ES-I3 (cell line): ENCODE results near the gene SKOR2.

Experiments
- H3K36me3 ChIP-seq: 2 replicates; pipeline ENCODE4 v1.6.1; 2013; ENCODE audit warnings: mild to moderate bottlenecking, low read length, control low read depth, moderate library complexity; ENCODE audit not compliant: insufficient read depth
- H3K4me1 ChIP-seq: 2 replicates; pipeline ENCODE4 v1.6.1; 2013; ENCODE audit warnings: mild to moderate bottlenecking, control low read depth, low read length; ENCODE audit not compliant: insufficient read depth
- H3K9ac ChIP-seq: 2 replicates; pipeline ENCODE4 v1.6.1; 2013; ENCODE audit warnings: low read depth, mild to moderate bottlenecking, low read length, moderate library complexity
- H3K9me3 ChIP-seq: 2 replicates; pipeline ENCODE4 v1.6.1; 2013; ENCODE audit warnings: mild to moderate bottlenecking, low read length, moderate library complexity; ENCODE audit not compliant: control insufficient read depth, insufficient read depth

SKOR2 gene, protein sequence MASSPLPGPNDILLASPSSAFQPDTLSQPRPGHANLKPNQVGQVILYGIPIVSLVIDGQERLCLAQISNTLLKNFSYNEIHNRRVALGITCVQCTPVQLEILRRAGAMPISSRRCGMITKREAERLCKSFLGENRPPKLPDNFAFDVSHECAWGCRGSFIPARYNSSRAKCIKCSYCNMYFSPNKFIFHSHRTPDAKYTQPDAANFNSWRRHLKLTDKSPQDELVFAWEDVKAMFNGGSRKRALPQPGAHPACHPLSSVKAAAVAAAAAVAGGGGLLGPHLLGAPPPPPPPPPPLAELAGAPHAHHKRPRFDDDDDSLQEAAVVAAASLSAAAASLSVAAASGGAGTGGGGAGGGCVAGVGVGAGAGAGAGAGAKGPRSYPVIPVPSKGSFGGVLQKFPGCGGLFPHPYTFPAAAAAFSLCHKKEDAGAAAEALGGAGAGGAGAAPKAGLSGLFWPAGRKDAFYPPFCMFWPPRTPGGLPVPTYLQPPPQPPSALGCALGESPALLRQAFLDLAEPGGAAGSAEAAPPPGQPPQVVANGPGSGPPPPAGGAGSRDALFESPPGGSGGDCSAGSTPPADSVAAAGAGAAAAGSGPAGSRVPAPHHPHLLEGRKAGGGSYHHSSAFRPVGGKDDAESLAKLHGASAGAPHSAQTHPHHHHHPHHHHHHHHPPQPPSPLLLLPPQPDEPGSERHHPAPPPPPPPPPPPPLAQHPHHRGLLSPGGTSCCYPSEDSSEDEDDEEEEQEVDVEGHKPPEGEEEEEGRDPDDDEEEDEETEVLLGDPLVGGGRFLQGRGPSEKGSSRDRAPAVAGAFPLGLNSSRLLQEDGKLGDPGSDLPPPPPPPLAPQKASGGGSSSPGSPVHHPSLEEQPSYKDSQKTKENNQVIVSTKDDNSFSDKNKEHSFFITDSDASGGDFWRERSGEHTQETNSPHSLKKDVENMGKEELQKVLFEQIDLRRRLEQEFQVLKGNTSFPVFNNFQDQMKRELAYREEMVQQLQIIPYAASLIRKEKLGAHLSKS

DNA sequence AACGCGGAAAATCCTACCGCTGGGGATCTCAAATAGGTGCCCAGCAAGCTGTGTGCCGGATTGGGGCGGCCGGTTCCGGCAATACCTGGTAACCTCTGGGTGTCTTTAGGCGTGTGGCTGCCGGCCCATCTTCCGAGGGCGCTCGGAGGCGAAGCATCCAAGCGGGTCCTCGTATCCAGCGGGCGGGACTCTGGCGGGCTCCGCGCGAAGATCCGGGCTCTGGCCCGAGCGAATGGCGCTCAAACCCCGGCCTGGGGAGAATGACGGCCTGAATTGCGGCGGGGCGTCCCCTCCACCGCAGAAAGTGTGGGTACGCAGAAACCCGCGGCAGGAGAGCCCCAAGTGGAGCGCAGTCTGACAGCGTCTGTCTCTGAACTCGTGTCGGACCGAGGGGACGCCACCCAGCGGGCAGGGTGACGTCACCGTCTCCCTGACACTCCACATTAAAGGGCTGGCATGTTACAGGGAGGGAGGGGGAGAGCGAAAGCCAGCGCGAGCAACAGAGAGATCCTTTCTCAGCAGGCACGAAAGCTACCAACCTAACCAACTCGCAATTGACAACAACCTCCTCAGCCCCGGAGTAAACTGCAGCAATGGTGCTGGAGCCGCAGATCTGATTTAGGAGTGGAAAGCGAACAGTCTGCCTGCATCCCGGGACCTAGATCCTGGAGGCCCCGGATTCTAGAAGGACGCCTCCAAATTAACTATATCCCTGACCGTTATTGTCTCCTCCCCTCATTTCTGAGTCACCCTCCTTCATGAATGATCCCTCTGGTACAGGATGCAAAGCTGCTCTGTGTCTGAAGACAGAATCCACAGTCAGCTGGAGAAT lies at the start of gene SKOR2:
Gene SKOR2 (minus strand): TSS at position 372 of the 832 bp plus-strand sequence. CDS start 2,477 bp downstream, outside the sequence.
- H3K9ac ChIP-seq: no peak within 1 kb of the TSS; the same call in 1 of the 2 replicates
- no peaks in the 10 kb centered on the region for H3K36me3 ChIP-seq
- no peaks in the 10 kb centered on the region for H3K9me3 ChIP-seq
- H3K4me1 ChIP-seq: no peaks in the 10 kb centered on the region

DNA sequence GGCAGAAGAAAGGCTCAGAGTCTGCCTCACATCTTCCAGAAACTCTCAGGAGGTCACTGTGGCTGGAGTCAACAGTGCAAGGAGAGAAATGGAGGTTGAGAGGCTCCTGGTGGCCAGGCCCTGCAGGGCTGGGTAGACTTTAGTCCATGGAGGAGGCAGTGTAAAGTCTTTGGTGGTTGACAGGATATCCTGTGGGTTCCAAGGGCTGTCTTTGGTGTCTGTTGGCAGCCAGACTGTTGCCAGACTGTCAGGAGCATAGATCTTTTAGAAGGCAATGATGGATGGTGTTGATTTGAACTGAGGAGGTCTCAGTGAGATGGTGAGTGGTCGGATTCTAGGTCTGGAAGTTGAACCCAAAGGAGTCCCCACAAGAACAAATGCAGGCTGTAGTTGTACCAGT lies 45.0 kb upstream of the SKOR2 start:
- H3K4me1 ChIP-seq: no peaks in the 10 kb centered on the region
- no peaks in the 10 kb centered on the region for H3K36me3 ChIP-seq
- H3K9me3 ChIP-seq: peaks cover 4% of the 10 kb centered on the region
- H3K9ac ChIP-seq: no peak overlapping the region

DNA sequence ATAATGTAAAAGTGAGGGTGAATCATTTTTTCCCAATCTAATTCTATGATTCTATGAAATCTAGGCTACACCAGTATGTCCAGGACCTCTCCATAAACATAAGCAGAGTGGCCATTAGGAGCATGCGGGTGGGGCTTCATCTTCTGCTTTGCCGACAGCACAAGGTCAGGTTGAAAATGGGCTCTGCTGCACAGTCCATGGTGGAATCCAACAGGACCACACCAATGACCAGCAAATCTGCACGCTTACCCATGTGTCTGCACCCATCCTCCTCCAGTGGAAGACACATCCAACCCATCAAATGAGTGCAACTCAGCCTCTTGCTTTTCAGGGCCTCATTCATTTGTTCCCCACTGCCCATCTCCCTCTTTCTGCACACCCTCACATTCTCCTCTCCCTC lies 43.3 kb upstream of the SKOR2 start:
- Histone ChIP-seq H3K36me3 (no peaks in the 10 kb centered on the region), H3K4me1 (no peaks in the 10 kb centered on the region), H3K9me3 (peaks cover 4% of the 10 kb centered on the region), H3K9ac (no peak overlapping the region)

DNA sequence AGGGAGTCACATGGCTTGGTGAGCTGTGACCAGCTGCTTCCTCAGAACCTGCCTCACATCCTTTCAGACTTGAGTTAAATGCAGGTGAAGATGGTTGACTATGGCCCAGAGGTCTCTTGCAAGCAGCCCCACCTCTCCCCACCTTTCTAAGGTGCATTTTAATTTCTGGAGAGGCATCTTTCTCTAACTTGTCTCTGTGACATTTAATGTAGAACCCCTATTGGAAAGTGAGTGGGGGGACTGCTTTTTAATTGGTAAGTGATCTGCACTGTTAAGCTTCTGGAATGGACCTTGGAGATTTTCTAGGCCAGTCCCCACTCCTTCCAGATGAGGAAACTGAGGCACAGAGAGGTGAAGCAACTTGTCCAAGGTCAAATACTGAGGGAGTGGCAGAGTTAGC lies 37.3 kb upstream of the SKOR2 start:
- Histone ChIP-seq H3K4me1 (no peaks in the 10 kb centered on the region; the same call in 1 of the 2 replicates), H3K9me3 (no peaks in the 10 kb centered on the region), H3K9ac (no peak overlapping the region), H3K36me3 (no peaks in the 10 kb centered on the region)

DNA sequence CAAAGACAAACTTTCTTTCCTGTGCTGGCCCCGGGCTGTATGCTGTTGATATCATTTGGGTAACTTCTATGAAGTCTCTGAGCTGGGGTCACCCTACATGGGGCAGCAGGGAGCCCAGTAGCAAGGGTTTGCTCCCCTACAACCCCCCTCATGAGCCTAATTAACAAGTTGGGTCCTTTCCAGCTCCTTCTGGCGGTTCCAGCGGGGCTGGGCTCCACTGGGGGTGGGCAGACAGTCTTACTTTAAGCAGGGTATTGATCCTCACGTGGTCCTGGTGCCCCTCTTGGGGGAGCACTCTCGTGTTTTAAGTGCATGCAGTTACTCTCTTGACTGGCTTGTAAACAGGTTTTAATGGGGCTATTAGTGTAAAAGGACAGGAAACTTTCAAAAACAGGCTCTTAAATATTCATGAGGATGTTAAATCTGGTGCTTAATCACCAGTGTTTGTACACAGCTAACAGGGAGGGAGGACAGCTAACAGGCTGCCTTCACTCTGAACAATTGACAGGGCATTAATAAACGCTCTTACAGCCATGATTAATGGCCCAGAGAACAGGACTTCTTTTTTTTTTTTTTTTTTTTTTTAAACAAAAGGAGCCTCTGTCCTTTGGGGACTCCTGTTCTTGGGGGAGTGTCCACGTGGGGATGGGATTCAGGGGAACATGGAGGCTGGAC lies 36.6 kb upstream of the SKOR2 start:
- no peaks in the 10 kb centered on the region for H3K9me3 ChIP-seq
- no peaks in the 10 kb centered on the region for H3K36me3 ChIP-seq
- H3K4me1 ChIP-seq: no peaks in the 10 kb centered on the region; the same call in 1 of the 2 replicates
- no peak overlapping the region for H3K9ac ChIP-seq

DNA sequence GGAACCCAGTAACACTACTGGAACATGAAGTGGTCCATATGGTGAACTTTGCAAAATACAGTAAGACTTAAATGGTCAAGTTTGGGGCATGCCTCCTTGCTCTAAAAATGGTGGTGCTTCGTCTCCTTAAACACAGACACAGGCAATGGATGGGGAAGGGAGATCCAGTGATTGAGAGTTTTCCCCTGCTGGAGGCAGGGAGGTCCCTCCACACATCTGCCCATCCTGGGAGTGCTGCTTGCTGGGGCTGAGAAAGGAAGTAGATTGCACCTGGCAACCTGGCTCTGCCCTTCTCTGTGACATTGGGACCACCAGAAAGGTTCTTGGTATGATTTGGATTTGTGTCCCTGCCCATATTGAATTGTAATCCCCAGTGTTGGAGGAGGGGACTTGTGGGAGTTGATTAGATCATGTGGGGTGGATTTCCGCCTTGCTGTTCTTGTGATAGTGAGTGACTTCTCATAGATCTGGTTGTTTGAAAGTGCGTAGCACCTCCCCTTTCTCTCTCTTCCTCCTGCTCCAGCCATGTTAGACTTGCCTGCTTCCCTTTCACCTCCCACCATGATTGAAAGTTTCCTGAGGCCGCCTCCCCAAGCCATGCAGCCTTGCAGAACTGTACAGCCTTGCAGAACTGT lies 35.4 kb upstream of the SKOR2 start:
- Histone ChIP-seq H3K9ac (no peak overlapping the region), H3K36me3 (no peaks in the 10 kb centered on the region), H3K9me3 (no peaks in the 10 kb centered on the region), H3K4me1 (no peaks in the 10 kb centered on the region; the same call in 1 of the 2 replicates)

DNA sequence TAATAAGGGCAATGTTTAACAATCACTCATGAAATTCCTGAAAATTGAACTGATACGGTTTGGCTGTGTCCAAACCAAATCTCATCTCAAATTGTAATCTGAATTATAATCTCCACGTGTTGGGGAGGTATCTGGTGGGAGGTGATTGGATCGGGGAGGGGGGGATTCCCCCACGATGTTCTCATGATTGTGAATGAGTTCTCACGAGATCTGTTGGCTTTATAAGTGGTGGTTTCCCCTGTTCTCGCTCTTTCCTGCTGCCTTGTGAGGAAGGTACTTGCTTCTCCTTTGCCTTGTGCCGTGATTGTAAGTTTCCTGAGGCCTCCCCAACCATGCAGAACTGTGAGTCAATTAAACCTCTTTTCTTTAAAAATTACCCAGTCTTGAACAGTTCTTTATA lies 34.0 kb upstream of the SKOR2 start:
- H3K9ac ChIP-seq: no peak overlapping the region
- no peaks in the 10 kb centered on the region for H3K9me3 ChIP-seq
- H3K4me1 ChIP-seq: no peaks in the 10 kb centered on the region; the same call in 1 of the 2 replicates
- H3K36me3 ChIP-seq: no peaks in the 10 kb centered on the region

DNA sequence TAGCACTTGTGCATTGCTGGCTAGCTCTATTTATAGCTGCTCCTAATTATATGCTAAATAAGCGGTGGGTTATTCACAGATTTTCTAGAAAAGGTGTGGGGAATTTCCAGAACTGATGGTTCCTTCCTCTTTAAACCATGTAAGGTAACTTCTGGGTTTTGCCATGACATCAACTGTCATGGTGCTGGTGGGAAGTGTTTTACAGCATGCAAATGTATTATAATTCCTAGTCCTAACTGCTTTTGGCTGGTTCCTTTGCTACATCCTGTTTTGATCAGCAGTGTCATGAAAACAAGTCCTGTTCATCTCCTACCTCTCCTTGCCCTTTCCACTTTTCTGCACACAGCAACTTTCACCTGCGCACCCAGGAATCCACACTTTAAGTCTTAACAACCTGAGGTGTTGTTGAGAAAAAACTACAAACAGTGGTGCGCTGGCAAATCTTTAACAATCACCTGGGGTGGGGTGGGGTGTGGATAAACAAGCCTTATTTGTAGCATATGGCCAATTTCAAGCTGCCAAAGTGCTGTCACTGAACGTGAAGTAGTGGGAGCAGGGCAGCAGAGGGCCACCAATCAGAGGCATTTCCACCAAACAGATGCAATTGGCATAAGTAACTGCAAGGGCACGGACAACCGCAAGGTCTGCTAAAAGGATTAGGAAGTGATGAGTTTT lies 33.4 kb upstream of the SKOR2 start:
- no peak overlapping the region for H3K9ac ChIP-seq
- H3K9me3 ChIP-seq: no peaks in the 10 kb centered on the region
- no peaks in the 10 kb centered on the region; the same call in 1 of the 2 replicates for H3K4me1 ChIP-seq
- no peaks in the 10 kb centered on the region for H3K36me3 ChIP-seq

DNA sequence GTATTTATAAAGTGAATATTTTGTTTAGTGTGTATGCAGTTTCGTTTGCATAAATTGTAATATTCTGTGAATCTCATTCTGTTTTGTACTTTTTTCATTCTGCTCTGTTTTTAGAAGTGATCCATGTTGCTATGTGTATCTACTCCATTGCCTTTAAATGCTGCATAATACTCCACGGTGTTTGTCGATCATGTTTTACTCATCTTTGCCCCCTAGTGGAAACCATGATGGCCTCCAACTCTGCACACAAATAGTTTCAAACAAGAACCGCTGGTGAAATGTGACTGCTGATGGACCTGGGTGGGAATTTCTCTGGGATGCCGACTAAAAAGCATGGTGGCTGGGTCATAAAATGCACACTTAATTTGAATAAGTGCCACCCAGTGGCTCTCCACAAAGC lies 32.0 kb upstream of the SKOR2 start:
- H3K9ac ChIP-seq: no peak overlapping the region

DNA sequence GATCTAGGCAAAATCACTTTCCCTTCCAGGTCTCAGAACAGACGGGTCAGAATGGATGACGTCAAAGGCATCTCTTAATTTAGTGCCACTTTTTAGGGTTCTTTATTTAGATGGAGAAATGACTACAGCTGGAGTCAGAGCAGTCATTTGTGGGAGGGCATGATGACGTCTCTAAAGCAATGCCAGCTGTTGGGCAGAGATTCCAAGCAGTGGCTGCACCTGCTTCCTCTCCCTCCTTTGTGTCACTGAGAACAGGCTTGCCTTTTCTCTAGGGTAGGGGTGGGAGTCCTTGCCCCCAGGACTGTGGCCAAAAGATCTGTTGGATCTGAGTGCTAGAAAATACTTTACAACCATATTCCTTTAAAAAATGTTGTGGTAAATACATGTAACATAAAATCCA lies 28.7 kb upstream of the SKOR2 start:
- Histone ChIP-seq H3K9me3 (no peaks in the 10 kb centered on the region), H3K36me3 (no peaks in the 10 kb centered on the region), H3K4me1 (no peaks in the 10 kb centered on the region; the same call in 1 of the 2 replicates), H3K9ac (no peak overlapping the region)

More for the DNA sequence above, 32.0 kb upstream of the SKOR2 start:
- Histone ChIP-seq H3K4me1 (no peaks in the 10 kb centered on the region; the same call in 1 of the 2 replicates), H3K9me3 (no peaks in the 10 kb centered on the region), H3K36me3 (no peaks in the 10 kb centered on the region)

DNA sequence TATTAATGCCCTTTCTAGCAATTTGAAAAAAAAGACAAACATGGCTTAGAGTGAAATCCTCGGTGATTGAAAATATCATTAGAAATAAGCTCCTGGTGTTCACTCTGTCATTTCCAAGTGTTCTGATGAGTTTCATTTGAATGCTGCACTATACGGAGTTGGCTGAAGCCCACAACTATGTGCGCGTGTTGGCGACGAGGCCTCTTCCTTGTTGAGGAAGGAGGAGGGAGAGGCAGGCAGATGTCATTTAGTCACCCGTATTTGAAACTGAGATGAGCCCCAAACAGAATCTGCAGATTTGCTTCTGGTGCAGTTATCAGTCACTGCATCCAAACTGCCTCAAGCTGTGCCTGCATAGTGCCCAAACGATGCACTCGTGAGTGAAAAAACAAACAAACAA lies 23.5 kb upstream of the SKOR2 start:
- no peaks in the 10 kb centered on the region for H3K4me1 ChIP-seq
- H3K36me3 ChIP-seq: no peaks in the 10 kb centered on the region
- H3K9me3 ChIP-seq: no peaks in the 10 kb centered on the region
- no peak overlapping the region for H3K9ac ChIP-seq

DNA sequence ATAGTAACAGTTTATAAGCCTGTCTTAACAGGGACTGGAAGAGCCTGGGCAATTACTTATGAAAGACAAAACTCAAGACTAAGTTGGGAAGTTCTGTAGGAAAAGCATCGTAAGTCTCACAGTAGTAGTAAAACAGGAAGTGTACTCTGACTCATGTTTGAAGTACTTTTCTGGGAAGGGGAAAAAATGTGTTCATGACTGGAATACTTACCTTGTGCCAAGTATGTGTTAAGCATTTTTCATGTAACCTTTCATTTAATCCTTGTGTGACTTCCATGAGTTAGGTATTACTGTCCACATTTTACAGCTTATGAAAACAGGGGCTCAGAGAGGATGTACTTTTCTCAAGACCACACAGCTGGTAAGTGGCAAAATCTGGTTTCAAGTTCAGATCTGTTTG lies 13.7 kb upstream of the SKOR2 start:
- Histone ChIP-seq H3K36me3 (no peaks in the 10 kb centered on the region), H3K9me3 (no peaks in the 10 kb centered on the region), H3K9ac (no peak overlapping the region), H3K4me1 (no peaks in the 10 kb centered on the region)

DNA sequence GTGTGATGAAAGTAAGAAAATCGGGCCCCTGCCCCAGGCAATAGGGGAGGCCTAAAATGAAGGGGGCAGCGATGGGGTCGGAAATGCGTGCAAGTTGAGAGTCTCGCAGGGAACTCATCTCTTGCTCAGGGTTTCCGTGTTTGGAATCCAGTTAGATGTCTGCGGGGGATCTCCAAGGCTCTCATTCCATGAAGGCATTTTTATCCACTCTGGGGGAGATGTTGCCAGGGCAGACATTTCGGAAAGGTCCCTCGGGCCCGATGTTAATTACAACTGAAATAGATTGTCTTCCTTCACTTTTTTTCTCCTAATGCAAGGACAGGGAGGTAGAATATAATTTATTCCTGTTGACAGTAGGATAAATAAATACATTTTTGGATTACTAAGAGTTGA lies 12.8 kb upstream of the SKOR2 start:
- Histone ChIP-seq H3K4me1 (no peaks in the 10 kb centered on the region), H3K9me3 (no peaks in the 10 kb centered on the region), H3K9ac (peak overlapping the region; percentile 70; the same call in 1 of the 2 replicates), H3K36me3 (no peaks in the 10 kb centered on the region)
